ENCODE results near the gene CCDC60.

CCDC60 gene

DNA sequence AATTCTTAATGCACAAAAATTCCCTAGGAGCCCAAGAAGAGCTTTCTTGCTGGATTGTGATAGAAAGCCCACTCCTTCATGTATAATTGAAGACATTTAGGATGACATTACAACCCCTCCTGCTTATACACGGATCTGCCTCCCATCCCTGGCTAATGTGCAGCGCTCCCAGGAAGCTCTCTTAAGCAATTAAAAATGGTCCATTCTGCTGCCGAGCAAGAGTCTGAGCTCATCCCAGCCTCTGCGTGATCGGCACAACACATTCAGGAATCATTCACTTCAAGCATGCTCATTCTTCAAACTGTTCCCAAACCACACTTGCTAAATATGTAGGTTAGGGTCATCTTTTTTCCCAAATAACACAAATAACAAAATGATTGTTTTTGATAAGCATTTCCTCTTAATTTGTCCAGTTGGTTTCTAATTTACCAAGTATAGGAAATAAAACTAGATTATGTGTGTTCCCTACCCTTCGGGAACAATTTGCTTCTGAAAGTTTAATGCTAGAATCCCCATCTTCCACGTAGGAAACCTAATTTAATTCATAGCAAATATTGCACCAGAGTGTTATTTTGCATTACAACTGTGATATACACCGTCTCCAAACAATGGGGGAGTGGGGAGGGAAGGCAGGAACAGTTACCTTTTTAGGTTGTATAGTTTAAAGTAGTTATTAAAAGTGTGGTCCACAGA, 241.7 kb downstream of the CCDC60 start:
- no peaks in the 10 kb centered on the region for H3K27me3 ChIP-seq (replicated peaks; ENCODE audit: control insufficient read depth, insufficient read depth, low read length)
- no peak overlapping the region for H3K4me3 ChIP-seq (replicated peaks; ENCODE audit: low read depth, low read length)
- TF ChIP-seq, protein P1, sequence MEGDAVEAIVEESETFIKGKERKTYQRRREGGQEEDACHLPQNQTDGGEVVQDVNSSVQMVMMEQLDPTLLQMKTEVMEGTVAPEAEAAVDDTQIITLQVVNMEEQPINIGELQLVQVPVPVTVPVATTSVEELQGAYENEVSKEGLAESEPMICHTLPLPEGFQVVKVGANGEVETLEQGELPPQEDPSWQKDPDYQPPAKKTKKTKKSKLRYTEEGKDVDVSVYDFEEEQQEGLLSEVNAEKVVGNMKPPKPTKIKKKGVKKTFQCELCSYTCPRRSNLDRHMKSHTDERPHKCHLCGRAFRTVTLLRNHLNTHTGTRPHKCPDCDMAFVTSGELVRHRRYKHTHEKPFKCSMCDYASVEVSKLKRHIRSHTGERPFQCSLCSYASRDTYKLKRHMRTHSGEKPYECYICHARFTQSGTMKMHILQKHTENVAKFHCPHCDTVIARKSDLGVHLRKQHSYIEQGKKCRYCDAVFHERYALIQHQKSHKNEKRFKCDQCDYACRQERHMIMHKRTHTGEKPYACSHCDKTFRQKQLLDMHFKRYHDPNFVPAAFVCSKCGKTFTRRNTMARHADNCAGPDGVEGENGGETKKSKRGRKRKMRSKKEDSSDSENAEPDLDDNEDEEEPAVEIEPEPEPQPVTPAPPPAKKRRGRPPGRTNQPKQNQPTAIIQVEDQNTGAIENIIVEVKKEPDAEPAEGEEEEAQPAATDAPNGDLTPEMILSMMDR (IDR thresholded peaks at IDR 0.05; ENCODE audit: insufficient read depth, low read length, poor library complexity, severe bottlenecking), result no peak
- H3K36me3 ChIP-seq (ENCODE audit: control insufficient read depth, insufficient read depth, low read length), result no peaks in the 10 kb centered on the region
- DNase-seq (ENCODE audit: extremely low read depth, insufficient read length), result no peak

DNA sequence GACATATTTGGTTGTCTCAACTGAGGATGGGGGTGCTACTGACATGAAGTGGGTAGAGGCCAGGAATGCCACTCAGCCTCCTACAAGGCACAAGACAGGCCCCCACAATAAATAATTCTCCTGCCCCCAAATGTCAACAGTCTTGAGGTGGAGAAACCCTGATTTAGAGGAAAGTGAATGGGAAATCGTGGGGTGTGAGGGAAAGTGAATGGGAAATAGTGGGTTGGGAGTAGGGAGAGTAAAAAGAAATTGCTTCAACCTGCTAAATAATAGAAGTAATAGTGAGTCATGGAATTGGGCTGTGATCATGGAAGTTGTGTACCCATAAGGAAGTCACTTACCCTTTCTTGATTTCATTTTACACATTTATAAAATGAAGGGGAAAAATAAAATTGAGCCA, 242.4 kb downstream of the CCDC60 start:
- no peak overlapping the region for H3K4me3 ChIP-seq (replicated peaks; ENCODE audit: low read depth, low read length)
- H3K36me3 ChIP-seq (ENCODE audit: control insufficient read depth, insufficient read depth, low read length), result no peaks in the 10 kb centered on the region
- H3K27me3 ChIP-seq (replicated peaks; ENCODE audit: control insufficient read depth, insufficient read depth, low read length), result no peaks in the 10 kb centered on the region
- no peak for DNase-seq (ENCODE audit: extremely low read depth, insufficient read length)
- TF ChIP-seq, protein P1 (IDR thresholded peaks at IDR 0.05; ENCODE audit: insufficient read depth, low read length, poor library complexity, severe bottlenecking), result no peak

DNA sequence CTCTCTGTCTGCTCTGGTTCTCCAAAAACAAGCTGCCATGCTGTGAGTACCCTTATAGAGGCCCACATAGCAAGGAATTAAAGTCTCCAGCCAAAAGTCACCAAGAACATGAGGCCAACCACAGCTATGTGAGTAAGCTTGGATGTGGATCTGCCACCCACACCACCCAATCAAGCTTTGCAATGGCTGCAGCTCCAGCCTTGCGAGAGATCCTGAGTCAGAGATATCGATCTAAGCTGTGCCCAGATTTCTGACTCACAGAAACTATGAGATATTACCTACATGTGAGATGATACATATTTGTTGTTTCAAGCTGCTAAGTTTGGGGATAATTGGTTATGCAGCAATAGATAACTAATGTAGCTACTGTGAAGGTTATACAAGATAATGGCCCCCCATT, 243.6 kb downstream of the CCDC60 start:
- H3K27me3 ChIP-seq (replicated peaks; ENCODE audit: control insufficient read depth, insufficient read depth, low read length), result no peaks in the 10 kb centered on the region
- no peak for DNase-seq (ENCODE audit: extremely low read depth, insufficient read length)

DNA sequence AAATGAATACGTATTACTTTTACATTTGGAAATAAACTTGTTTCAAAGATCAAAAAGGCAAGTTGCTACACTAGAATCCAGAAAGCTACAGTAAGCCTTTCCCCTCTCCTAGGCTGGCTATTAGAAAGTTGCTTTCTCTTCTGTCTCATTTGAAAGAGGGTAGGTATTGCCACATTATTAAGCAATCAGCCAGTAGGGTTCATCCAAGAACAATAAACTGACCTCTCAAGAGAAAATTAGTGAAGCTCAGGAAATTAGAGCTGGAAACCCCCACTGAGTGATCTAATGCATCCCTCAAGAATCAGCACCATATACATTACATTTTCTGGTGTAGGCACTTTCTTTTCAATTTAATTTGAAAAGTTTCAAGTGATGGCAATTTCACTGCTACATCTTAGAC, 254.6 kb downstream of the CCDC60 start:
- DNase-seq (ENCODE audit: extremely low read depth, insufficient read length), result no peak
- peaks cover 1% of the 10 kb centered on the region for H3K27me3 ChIP-seq (replicated peaks; ENCODE audit: control insufficient read depth, insufficient read depth, low read length)
- TF ChIP-seq, protein P1 (IDR thresholded peaks at IDR 0.05; ENCODE audit: insufficient read depth, low read length, poor library complexity, severe bottlenecking), result no peak
- H3K36me3 ChIP-seq (ENCODE audit: control insufficient read depth, insufficient read depth, low read length), result no peaks in the 10 kb centered on the region
- H3K4me3 ChIP-seq (replicated peaks; ENCODE audit: low read depth, low read length), result no peak overlapping the region

More for the DNA sequence above, 243.6 kb downstream of the CCDC60 start:
- Histone ChIP-seq H3K4me3 (replicated peaks; ENCODE audit: low read depth, low read length) (no peak overlapping the region), H3K36me3 (ENCODE audit: control insufficient read depth, insufficient read depth, low read length) (no peaks in the 10 kb centered on the region)
- TF ChIP-seq, protein P1 (IDR thresholded peaks at IDR 0.05; ENCODE audit: insufficient read depth, low read length, poor library complexity, severe bottlenecking), result no peak

DNA sequence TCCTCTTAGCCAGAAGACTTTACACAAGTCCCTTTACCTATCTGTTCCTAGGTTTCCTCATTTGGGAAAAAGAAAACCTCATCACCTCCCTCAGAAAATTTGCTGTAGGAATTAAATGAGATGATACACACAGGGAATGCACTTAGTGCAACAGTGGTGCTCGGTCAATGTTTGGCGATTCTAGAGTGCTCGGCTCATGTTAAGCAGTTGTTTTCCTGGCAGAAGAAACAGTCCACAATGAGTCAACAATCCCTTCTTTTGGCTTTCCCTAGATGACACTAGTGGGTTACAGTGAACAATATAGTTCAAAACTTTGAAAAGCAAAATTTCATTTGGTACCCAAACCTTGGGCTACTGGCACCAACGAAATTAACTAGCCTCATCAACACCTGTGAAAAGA, 255.1 kb downstream of the CCDC60 start:
- H3K36me3 ChIP-seq (ENCODE audit: control insufficient read depth, insufficient read depth, low read length), result no peaks in the 10 kb centered on the region
- peaks cover 2% of the 10 kb centered on the region for H3K27me3 ChIP-seq (replicated peaks; ENCODE audit: control insufficient read depth, insufficient read depth, low read length)
- TF ChIP-seq, protein P1 (IDR thresholded peaks at IDR 0.05; ENCODE audit: insufficient read depth, low read length, poor library complexity, severe bottlenecking), result no peak
- no peak for DNase-seq (ENCODE audit: extremely low read depth, insufficient read length)
- no peak overlapping the region for H3K4me3 ChIP-seq (replicated peaks; ENCODE audit: low read depth, low read length)
